ENCODE data around the gene RUFY3. TPM values are rescaled to one million over a fixed set of nuclear protein-coding genes. Genes with fewer than 3 reads are reported as not detected.
A peak's percentile ranks its signal among the peaks of the same experiment; 100 is the strongest.
"Not testable (repeated sequence)": the region's sequence is repeated elsewhere in the genome, so short reads cannot be mapped to it uniquely, and the experiment has no call there.

RUFY3 gene
- total RNA-seq, 2 donors from 2014 or later, result 75.1 to 91.2 TPM

- Mint-ChIP-seq H3K4me3 (peak within 1 kb of the TSS; percentile 98), H3K36me3 (ENCODE audit: low read depth) (peaks cover 17% of the 10 kb centered on the region), H3K4me1 (peaks cover 22% of the 10 kb centered on the region), H3K27me3 (ENCODE audit: insufficient read depth) (peaks cover 7% of the 10 kb centered on the region), H3K27ac (peak within 1 kb of the TSS; percentile 99), H3K9me3 (no peaks in the 10 kb centered on the region)
- peak within 1 kb of the TSS; percentile 91 for H3K27ac ChIP-seq (ENCODE audit: low read depth, low read length)
- peak within 1 kb of the TSS; percentile 82 for H3K9ac ChIP-seq (ENCODE audit: extremely low read depth, low read length, poor library complexity, severe bottlenecking)
- no peaks in the 10 kb centered on the region for H3K4me1 ChIP-seq (ENCODE audit: control insufficient read depth, insufficient read depth, low read length)
- DNase-seq, result peak; percentile 98
- H3K4me3 ChIP-seq (ENCODE audit: low read length), result peak within 1 kb of the TSS; percentile 98
- no peaks in the 10 kb centered on the region for H3K9me3 ChIP-seq (ENCODE audit: control insufficient read depth, low read length)
- 0 to 1% methylated on average over 48 to 70 of the region's 70 CpGs for WGBS, 2 experiments (ENCODE audit: insufficient coverage in 1 of 2, insufficient read length in 1 of 2)
- no peaks in the 10 kb centered on the region for H3K27me3 ChIP-seq (ENCODE audit: control insufficient read depth, insufficient read depth, low read length, poor library complexity, severe bottlenecking)
- peak; percentile 99 for TF ChIP-seq CTCF (conservative IDR thresholded peaks at IDR 0.05)
- H3K36me3 ChIP-seq (ENCODE audit: control insufficient read depth, insufficient read depth, low read length), result peaks cover 17% of the 10 kb centered on the region
Measured at GRCh38 chr4:70687821-70688794, 33.7 kb upstream of the RUFY3 start, which contains the start of gene UTP3. TSS of gene UTP3 (plus strand) at chr4:70688532. CDS start at chr4:70688678, 146 bp downstream.

- Histone ChIP-seq H3K4me3 (ENCODE audit: low read length) (peak overlapping the region; percentile 98), H3K27me3 (ENCODE audit: control insufficient read depth, insufficient read depth, low read length, poor library complexity, severe bottlenecking) (no peaks in the 10 kb centered on the region), H3K9ac (ENCODE audit: extremely low read depth, low read length, poor library complexity, severe bottlenecking) (peak overlapping the region; percentile 82), H3K36me3 (ENCODE audit: control insufficient read depth, insufficient read depth, low read length) (peaks cover 17% of the 10 kb centered on the region), H3K4me1 (ENCODE audit: control insufficient read depth, insufficient read depth, low read length) (no peaks in the 10 kb centered on the region), H3K27ac (ENCODE audit: low read depth, low read length) (peak overlapping the region; percentile 58), H3K9me3 (ENCODE audit: control insufficient read depth, low read length) (no peaks in the 10 kb centered on the region)
- Mint-ChIP-seq H3K27me3 (ENCODE audit: insufficient read depth) (peaks cover 7% of the 10 kb centered on the region), H3K9me3 (no peaks in the 10 kb centered on the region), H3K36me3 (ENCODE audit: low read depth) (peaks cover 17% of the 10 kb centered on the region), H3K4me3 (peak overlapping the region; percentile 98), H3K4me1 (peaks cover 22% of the 10 kb centered on the region), H3K27ac (peak overlapping the region; percentile 99)
- TF ChIP-seq CTCF (conservative IDR thresholded peaks at IDR 0.05), result no peak
- DNase-seq, result peak; percentile 57
- WGBS, 2 experiments (ENCODE audit: insufficient coverage in 1 of 2, insufficient read length in 1 of 2), result 0 to 1% methylated on average over 13 to 19 of the region's 19 CpGs
Measured at GRCh38 chr4:70688795-70689231, 33.0 kb upstream of the RUFY3 start.

GRCh38 chr4:70691661-70692060 lies 30.1 kb upstream of the RUFY3 start:
- peaks cover 17% of the 10 kb centered on the region for H3K36me3 ChIP-seq (ENCODE audit: control insufficient read depth, insufficient read depth, low read length)
- no peaks in the 10 kb centered on the region for H3K4me1 ChIP-seq (ENCODE audit: control insufficient read depth, insufficient read depth, low read length)
- 83 to 100% methylated on average over 1 of the region's 1 CpG for WGBS, 2 experiments (ENCODE audit: insufficient coverage in 1 of 2, insufficient read length in 1 of 2)
- H3K9ac ChIP-seq (ENCODE audit: extremely low read depth, low read length, poor library complexity, severe bottlenecking), result no peak overlapping the region
- H3K9me3 ChIP-seq (ENCODE audit: control insufficient read depth, low read length), result no peaks in the 10 kb centered on the region
- no peak for TF ChIP-seq CTCF (conservative IDR thresholded peaks at IDR 0.05)
- H3K4me1 Mint-ChIP-seq, result peaks cover 22% of the 10 kb centered on the region
- H3K27ac ChIP-seq (ENCODE audit: low read depth, low read length), result no peak overlapping the region
- H3K27ac Mint-ChIP-seq, result no peak overlapping the region
- H3K9me3 Mint-ChIP-seq, result no peaks in the 10 kb centered on the region
- DNase-seq, result no peak
- peak overlapping the region; percentile 50 for H3K4me3 ChIP-seq (ENCODE audit: low read length)
- no peak overlapping the region for H3K4me3 Mint-ChIP-seq
- peaks cover 17% of the 10 kb centered on the region for H3K36me3 Mint-ChIP-seq (ENCODE audit: low read depth)
- H3K27me3 Mint-ChIP-seq (ENCODE audit: insufficient read depth), result no peaks in the 10 kb centered on the region
- no peaks in the 10 kb centered on the region for H3K27me3 ChIP-seq (ENCODE audit: control insufficient read depth, insufficient read depth, low read length, poor library complexity, severe bottlenecking)

- H3K4me3 Mint-ChIP-seq; H3K4me1 ChIP-seq (ENCODE audit: control insufficient read depth, insufficient read depth, low read length); H3K27me3 Mint-ChIP-seq (ENCODE audit: insufficient read depth); H3K9me3 ChIP-seq (ENCODE audit: control insufficient read depth, low read length); H3K27ac Mint-ChIP-seq; H3K4me3 ChIP-seq (ENCODE audit: low read length); H3K9ac ChIP-seq (ENCODE audit: extremely low read depth, low read length, poor library complexity, severe bottlenecking); H3K27me3 ChIP-seq (ENCODE audit: control insufficient read depth, insufficient read depth, low read length, poor library complexity, severe bottlenecking); H3K27ac ChIP-seq (ENCODE audit: low read depth, low read length); DNase-seq; H3K9me3 Mint-ChIP-seq: not testable (repeated sequence)
- Mint-ChIP-seq H3K4me1 (peaks cover 14% of the 10 kb centered on the region), H3K36me3 (ENCODE audit: low read depth) (peaks cover 17% of the 10 kb centered on the region)
- H3K36me3 ChIP-seq (ENCODE audit: control insufficient read depth, insufficient read depth, low read length), result peaks cover 17% of the 10 kb centered on the region
- 92 to 96% methylated on average over 2 to 7 of the region's 7 CpGs for WGBS, 2 experiments (ENCODE audit: insufficient coverage in 1 of 2, insufficient read length in 1 of 2)
Measured at GRCh38 chr4:70694633-70695032, 27.1 kb upstream of the RUFY3 start.

GRCh38 chr4:70698435-70698834 lies 23.3 kb upstream of the RUFY3 start:
- H3K9me3 Mint-ChIP-seq; DNase-seq; H3K9ac ChIP-seq (ENCODE audit: extremely low read depth, low read length, poor library complexity, severe bottlenecking); H3K9me3 ChIP-seq (ENCODE audit: control insufficient read depth, low read length); H3K4me3 ChIP-seq (ENCODE audit: low read length); H3K27me3 ChIP-seq (ENCODE audit: control insufficient read depth, insufficient read depth, low read length, poor library complexity, severe bottlenecking); H3K4me1 Mint-ChIP-seq; H3K36me3 ChIP-seq (ENCODE audit: control insufficient read depth, insufficient read depth, low read length); H3K4me3 Mint-ChIP-seq; H3K27ac ChIP-seq (ENCODE audit: low read depth, low read length); H3K36me3 Mint-ChIP-seq (ENCODE audit: low read depth); H3K4me1 ChIP-seq (ENCODE audit: control insufficient read depth, insufficient read depth, low read length); H3K27ac Mint-ChIP-seq; H3K27me3 Mint-ChIP-seq (ENCODE audit: insufficient read depth): not testable (repeated sequence)
- WGBS, 2 experiments (ENCODE audit: insufficient coverage in 1 of 2, insufficient read length in 1 of 2), result 90 to 92% methylated on average over 4 to 8 of the region's 8 CpGs
